GM10847 (cell line): ENCODE results near the gene PSENEN.

Experiments used
- POLR2A ChIP-seq: IDR thresholded peaks from 2 replicates; pipeline ENCODE4 v1.6.1; 2011; ENCODE audit not compliant: insufficient read length; ENCODE audit errors: extremely low read depth

PSENEN gene

DNA sequence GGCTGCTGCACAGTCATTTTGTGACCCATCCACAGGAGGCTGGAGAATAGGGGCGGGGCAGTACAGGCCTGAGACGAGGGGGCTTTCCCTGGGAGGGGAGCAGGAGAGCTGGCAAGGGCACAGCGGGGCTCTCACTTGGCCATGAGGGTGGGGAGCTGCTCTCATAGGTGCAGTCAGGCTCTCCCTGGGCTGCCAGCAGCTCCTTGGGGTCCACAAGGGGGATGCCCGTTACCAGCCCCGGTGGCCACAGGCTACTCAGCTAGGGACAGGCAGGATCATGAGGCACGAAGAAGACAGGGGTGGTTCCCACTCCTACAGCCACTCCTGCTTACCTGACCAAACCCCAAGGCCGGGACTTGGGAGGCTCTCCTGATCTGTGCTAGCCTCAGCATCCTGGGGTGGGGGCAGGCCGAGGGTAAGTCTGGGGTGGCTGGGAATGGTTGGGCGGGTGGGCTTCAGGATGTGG, 46.4 kb downstream of the PSENEN start:
- TF ChIP-seq POLR2A, result no peak

DNA sequence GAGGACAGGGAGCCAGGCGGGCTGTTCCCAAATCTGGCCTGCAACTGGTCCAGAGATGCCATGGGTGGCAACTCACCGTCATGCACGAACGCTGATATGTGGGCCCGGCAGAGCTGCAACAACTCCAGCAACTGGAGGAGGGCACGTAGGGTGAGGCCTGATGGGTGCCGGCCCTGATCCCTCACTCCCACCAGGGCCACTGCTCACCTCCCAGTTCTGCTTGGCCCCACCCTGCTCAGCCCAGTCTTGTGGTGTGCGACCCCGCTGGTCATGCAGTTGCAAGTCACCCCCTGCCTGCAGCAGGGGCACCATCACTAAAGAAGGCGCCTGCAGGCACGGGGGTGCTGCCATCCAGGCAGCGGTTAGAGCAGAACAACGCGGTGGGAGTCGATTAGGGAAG, 46.9 kb downstream of the PSENEN start:
- TF ChIP-seq POLR2A, result no peak

DNA sequence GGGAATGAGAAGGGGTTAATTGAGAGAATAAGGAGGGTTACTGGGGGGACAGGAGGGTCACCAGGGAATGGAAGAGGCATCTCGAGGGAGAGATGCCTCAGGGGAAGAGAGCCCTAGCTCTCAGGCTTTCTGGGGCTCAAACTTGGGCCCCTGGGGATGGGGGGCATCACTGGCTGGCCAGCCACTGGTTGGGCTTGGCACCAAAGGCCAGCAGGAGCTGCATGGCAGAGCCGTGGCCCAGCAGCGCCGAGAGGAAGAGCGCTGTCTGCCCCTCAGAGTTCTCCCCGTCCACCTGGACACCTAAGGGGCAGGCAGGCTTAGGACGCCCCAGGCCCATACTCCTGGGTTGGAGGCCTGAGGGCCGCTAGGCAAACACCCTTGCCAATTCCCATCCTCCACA, 47.4 kb downstream of the PSENEN start:
- no peak for TF ChIP-seq POLR2A

DNA sequence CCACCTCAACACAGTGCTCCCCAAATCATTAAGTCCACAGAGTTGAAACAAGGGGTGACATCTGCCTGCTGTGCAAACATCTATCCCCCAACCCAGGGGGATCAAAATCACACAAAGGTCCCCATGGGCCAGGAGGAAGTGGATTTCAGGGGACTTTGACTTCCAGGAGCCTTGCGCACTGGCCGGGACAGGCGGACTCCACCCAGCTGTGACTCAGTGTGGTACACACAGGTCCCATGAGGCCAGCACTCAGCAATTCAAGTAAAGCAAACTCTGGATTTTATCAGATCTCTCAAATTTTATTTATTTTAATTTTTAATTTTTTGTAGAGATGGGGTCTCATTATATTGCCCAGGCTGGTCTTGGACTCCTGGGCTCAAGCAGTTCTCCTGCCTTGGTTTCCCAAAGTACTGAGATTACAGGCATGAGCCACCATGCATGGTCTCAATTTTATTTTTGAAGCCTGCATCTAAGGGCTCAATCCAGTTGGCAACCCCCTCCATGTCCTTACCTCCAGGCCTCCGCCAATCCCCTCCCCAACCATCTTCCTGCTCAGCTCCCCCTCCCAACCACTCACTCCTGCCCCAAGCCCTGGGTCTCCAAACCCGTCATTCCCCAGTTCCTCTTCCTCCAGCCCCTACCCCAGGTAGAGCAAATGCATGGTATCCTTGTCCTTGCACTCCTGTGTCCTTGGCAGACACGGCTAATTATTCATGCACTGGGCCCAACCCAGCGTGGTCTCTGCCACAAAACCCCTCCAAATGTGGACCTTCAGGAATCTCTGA, 48.1 kb downstream of the PSENEN start:
- no peak for TF ChIP-seq POLR2A
